Measurements from ENCODE around the gene MTHFSD. TPM values are rescaled to one million over a fixed set of nuclear protein-coding genes. Genes with fewer than 3 reads are reported as not detected.

Gene MTHFSD
- total RNA-seq, 1 donor from 2014 or later = 7.1 TPM

GRCh38 chr16:86546638-86547013 is 8.4 kb downstream of the MTHFSD start:
- no peak for DNase-seq (ENCODE audit: low read depth)
- TF ChIP-seq CTCF (conservative IDR thresholded peaks at IDR 0.05; ENCODE audit: low read depth, low read length) = no peak
- no peak overlapping the region for H3K4me3 ChIP-seq (ENCODE audit: low read depth, low read length)

- H3K4me3 ChIP-seq (ENCODE audit: low read depth, low read length) = no peak overlapping the region
- no peak for DNase-seq (ENCODE audit: low read depth)
- TF ChIP-seq CTCF (conservative IDR thresholded peaks at IDR 0.05; ENCODE audit: low read depth, low read length) = no peak
Measured at GRCh38 chr16:86545954-86546637, 8.9 kb downstream of the MTHFSD start.

- no peak for TF ChIP-seq CTCF (conservative IDR thresholded peaks at IDR 0.05; ENCODE audit: low read depth, low read length)
- no peak overlapping the region for H3K4me3 ChIP-seq (ENCODE audit: low read depth, low read length)
- no peak for DNase-seq (ENCODE audit: low read depth)
Measured at GRCh38 chr16:86545481-86545880, 9.6 kb downstream of the MTHFSD start.

- no peak overlapping the region for H3K4me3 ChIP-seq (ENCODE audit: low read depth, low read length)
- TF ChIP-seq CTCF (conservative IDR thresholded peaks at IDR 0.05; ENCODE audit: low read depth, low read length) = no peak
- no peak for DNase-seq (ENCODE audit: low read depth)
Measured at GRCh38 chr16:86542756-86543750, 12.0 kb downstream of the MTHFSD start.

GRCh38 chr16:86541560-86541959 is 13.5 kb downstream of the MTHFSD start:
- no peak for TF ChIP-seq CTCF (conservative IDR thresholded peaks at IDR 0.05; ENCODE audit: low read depth, low read length)
- H3K4me3 ChIP-seq (ENCODE audit: low read depth, low read length) = no peak overlapping the region
- DNase-seq (ENCODE audit: low read depth) = no peak

GRCh38 chr16:86540894-86541293 is 14.1 kb downstream of the MTHFSD start:
- no peak for DNase-seq (ENCODE audit: low read depth)
- no peak overlapping the region for H3K4me3 ChIP-seq (ENCODE audit: low read depth, low read length)
- TF ChIP-seq CTCF (conservative IDR thresholded peaks at IDR 0.05; ENCODE audit: low read depth, low read length) = no peak

Data from epithelial cell of proximal tubule (primary cell).